Measurements from ENCODE around the gene ATXN7L1.

ATXN7L1 gene

DNA sequence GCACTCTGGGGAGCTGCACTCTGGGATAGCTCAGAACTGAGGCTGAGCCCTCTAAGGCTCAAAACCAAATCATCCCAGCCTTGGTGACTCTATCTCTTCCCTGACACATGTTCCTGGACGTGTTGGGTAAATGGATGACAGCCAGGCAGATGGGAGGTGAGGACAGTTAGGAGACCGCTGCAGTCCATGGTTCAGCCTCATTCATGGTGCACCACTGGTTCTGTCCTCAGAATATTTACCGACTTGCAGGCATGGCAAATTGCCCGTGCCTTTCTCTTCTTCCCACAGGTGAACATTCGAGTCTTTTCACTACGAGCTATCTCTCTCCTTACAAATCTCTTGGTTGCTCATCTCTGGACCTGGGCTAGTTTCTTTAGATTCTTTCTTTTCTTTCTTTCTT is 214.8 kb downstream of the ATXN7L1 start:
- no peak for DNase-seq

GRCh38 chr7:105656922-105657521 is 219.4 kb downstream of the ATXN7L1 start:
- peak; percentile 85 for DNase-seq

DNA sequence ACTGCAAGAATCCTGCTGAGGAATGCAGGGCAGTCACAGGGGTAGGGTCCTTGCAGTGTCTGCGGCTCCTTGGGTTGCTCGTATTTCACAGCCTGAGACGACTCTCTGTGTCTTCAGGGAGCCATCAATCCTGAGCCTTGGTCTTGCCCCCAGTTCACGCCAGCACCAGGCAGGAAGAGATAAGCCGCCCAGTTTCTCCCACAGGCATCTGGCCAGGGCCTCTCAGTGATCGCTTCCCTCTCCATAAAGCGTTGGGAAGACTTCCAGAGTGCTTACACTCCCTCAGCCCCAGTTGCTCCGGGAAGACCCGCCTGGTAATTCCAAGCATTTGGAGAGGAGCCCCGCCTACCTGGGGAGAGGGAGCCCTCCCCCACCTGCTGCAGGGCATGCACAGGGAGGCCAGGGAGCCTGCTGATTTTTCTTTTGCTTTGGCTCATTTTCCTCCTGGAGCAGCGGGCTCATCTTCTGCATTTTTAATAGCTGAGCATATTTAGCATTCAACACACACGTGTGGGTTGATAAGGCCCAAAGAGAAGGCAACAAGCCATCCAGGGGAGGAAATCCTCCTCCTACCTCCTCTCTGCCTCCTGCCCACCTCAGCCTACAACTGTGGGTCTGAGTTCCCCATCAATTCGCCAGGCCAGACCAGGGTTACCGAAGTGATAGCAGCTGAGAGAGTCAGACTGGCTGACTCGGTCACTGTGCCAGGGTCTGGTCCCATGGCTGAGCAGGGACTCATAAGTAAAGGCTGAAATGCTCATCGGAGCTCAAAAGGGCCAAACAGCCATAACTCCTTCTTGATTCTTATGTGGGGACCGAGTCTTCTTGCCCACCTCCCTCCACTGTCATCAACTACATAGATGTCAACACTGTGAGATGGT is 220.7 kb downstream of the ATXN7L1 start:
- DNase-seq, result peak; percentile 55

DNA sequence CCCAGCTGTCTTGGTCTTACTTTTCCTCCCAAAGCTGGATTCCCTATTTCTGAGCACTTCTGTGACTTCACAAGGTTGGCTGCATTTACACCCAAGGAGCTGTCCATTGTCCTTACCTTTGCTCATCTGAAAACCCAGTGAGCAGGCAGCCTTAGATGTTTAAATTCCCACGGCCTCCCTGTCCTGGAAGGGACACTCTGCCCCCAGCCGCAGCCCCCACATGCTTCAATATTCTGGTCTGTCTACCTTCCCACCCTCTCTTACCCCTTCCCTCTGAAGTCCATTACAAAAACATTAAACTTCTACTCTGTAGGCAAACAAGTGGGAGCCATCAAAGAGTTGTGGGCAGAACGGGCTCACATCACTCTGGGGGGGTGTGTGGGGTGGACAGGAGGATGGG is 221.3 kb downstream of the ATXN7L1 start:
- DNase-seq, result peak; percentile 35

- no peak for DNase-seq
Observed at GRCh38 chr7:105654095-105654686, 222.2 kb downstream of the ATXN7L1 start.

- DNase-seq, result no peak
Observed at GRCh38 chr7:105653441-105654005, 222.9 kb downstream of the ATXN7L1 start.

- DNase-seq, result peak; percentile 85
Observed at GRCh38 chr7:105652359-105652993, 223.9 kb downstream of the ATXN7L1 start.

DNA sequence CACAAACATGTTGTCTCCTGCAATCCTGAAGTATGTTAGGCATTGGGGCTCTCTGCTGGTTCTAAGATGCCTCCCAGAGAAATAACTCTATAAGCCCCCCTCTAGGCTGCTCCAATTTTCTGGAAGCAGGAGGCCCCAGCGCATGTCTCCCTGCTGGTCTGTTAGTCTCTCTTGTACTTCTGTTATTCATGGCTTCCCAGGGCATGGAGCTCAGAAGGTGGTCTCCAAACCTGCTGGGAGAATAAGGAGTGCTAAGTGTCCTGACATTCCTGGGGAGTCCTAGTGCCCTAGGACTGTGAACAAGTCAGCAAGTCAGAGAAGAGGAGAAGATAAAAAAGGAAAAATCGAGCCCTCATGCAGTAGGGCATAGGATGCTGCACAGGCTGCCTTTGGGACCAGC is 224.6 kb downstream of the ATXN7L1 start:
- DNase-seq, result no peak

GRCh38 chr7:105650382-105650970 is 225.9 kb downstream of the ATXN7L1 start:
- DNase-seq, result no peak

DNA sequence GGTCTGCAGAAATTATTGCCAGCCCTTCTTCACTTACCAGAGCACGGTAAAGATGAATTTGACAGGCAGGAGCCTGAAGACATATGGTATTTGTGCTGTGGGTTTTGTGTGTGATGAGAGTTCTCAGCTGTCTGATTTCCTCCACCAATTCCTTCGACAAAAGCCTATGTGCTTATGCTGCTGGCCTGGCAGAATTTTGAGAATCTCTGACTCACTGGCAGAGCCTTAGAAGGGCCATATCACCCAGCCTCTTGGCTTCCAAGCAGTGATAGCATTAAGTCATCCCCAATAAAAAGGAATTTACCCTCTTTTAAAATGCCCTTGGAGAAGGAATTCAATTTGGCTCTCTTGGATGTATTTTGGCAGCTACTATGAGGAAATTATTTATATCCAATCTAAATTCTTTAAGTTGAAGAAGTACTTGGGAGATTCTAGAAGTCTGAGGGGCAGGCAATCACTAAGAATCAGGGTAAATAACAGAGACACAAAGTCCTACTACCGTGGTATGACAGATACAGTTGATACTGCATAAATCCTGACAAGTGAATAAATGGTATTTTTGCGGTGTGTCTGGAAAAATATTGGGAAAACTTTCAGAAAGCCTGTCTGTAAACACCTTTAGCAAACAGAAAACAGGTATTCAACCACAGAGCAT is 226.5 kb downstream of the ATXN7L1 start:
- DNase-seq, result no peak

- DNase-seq, result peak; percentile 54
Observed at GRCh38 chr7:105648561-105649401, 227.6 kb downstream of the ATXN7L1 start.

- no peak for DNase-seq
Observed at GRCh38 chr7:105647591-105647990, 228.8 kb downstream of the ATXN7L1 start.

DNA sequence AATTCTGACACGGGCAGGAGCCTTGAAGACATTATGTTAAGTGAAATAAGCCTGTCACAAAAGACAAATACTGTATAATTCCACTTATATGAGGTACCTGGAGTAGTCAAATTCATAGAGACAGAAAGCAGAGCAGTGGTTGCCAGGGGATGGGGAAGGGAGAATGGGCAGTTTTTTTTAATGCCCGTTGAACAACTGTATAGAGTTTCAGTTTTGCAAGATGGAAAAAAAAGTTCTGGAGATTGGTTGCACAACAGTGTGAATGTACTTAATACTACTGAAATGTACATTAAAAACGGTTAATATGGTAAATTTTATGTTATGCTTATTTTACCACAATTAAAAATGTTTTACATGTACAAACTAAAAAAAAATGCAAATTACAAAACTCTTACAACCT is 231.5 kb downstream of the ATXN7L1 start:
- DNase-seq, result no peak

DNA sequence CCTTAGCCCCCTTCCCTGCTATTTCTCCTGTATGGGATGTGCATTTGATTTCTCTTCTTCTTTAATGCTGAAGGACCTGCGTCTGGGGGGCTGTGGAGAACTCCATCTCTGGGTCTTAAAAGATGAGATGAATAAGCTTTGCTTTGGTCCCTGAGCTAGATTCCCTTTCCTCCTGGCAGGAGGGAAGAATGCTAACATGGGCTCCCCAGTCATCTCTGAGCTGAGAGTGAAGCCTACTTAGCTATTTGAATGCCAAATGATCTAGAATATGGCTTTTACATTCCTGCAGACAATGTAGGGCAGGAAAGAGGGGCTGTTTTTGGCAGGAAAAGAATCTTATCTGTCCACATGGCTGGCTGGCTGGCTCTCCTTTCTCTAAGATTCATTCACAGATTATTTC is 232.5 kb downstream of the ATXN7L1 start:
- DNase-seq, result no peak

DNA sequence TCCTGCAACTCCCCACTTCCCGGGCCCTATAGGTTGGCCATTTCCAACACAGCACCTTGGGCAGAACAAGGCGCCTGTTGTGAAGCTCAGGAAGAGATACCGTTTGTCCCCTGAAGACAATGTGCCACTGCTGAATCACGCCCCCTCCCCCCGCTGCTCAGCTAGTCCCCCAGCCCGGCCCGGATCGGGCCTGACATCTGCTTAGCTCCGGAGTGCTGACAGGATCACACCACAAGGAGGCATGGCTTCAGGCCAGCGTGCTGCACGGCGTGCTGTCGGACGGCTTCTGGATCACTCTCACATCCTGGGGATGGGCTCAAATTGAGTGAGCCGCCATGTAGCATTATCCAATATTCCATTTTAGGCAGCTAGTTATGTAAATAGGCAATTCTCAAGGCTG is 233.0 kb downstream of the ATXN7L1 start:
- no peak for DNase-seq

DNA sequence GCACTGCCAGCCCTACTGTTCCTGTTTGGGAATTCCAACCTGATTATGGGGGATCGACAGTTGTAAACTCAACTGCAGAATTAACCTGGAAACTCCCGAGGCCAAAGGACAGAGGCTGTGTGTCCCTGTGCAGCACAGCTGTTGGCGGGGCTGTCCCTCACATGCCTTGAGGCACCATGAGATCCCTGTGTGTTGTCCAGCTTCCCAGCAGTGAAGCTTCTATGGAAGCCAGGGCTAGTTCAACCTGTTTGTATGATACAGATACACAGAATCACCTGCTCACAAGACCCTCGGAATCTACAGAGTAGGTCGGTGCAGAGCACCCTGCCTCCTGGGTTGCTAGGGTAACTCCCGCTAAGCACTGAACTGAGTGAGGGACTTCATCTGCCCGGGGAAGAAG is 234.1 kb downstream of the ATXN7L1 start:
- DNase-seq, result no peak

DNA sequence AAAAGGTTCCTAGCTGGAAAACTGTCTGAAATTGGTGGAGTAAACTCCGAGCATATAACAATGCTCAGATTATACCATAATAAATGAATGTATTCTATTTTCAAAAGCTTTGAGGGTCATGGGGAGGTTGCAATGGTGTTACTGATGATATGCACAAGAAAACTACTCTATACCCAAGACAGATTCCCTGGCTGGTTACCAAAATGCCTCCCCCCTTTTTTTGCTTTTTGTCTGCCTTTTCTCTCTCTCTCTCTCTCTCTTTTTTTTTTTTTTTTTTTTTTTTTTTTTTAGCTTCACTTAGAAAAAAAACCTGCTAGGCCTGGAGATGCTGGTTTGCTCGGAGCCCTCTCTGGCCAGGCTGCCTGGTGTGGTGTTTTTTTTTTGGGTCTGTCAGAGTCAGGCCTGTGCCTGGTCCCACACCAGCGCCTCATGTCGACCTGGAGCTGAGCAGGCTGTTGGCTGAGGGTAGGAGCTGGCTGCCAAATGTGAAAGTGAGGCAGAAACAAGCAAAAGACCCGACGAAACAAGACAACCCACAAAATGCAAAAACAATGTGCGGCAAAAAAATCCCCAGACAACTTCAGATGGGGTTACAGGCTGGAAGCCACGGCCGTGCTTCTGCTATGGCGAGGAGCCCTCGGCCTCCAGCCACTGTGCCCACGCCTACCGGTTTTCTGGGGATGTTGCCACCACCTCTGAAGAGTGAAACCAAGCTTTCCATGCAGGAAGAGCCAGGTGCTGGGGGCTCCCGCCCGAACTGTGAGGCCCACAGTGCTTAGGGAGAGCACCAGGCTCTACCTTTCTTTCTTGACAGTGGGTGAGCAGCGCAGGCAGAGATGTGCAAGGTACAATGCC is 235.2 kb downstream of the ATXN7L1 start:
- no peak for DNase-seq

DNA sequence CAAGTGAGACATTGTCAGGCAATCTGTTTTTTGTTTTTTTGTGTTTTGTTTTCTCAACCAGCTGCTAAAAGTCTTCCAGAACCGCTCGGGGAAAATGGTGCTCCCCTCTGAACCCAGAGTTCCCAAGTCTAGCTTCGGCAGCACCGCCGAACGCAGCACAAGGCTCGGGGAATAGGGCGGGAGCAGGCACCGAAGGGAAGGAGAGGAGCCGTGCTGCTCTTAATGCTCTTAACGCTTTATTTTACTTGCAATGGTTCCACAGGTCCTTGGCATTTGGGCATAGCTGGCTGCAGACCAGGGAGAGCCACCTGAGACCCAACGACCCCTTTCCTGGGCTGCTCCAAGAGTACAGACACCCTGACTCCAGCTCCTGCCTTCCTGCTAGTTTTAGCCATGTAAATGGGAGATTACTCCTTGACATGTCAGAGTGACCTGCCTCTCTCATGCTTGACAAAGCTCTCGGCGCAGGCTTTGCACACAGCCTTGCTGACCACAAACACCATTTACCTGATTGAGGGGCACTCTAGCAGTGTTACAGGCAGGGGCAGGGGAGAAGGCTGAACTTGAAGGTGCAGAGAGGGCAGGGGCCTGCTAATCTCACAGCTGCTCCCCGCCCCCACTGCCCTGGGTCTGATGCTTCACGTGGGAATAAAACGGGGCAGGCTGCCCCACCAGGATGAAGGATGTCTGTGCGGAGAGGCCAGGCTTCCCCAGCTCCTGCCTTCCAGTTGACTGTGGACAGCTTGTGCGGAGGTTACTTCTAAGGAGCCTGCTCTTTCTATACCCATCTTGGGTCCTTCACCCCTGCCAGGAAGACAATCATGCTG is 236.5 kb downstream of the ATXN7L1 start:
- DNase-seq, result no peak

DNA sequence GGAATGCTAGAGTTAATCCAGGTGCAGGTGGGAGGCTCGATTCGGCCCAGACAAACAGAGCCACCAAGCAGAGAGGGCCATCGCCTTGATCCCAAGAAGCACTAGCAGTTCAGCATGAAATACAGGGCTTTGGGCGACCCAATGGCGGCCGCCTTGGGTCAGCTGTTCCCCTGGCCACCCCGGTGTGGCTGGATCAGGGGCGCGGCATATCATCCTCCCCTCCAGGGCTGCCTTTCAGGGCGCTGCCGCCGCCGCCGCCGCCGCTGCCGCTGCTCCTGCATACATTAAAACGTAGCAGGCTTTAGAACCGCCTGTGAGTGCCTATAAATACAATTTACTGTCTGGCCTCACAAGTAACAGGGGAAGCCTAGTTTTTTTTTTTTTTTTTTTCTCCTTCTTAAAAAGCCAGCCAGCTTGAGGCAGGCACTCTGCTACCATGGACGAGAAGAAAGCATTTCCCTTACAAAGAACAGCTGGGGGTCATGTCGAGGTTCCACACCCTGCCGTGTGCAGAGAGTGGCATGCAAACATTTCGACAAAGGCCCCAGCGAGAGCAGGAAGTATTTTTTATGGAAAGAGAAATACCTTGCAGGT is 237.4 kb downstream of the ATXN7L1 start:
- no peak for DNase-seq
